Measurements from ENCODE around the gene HPGD.

HPGD gene

DNA sequence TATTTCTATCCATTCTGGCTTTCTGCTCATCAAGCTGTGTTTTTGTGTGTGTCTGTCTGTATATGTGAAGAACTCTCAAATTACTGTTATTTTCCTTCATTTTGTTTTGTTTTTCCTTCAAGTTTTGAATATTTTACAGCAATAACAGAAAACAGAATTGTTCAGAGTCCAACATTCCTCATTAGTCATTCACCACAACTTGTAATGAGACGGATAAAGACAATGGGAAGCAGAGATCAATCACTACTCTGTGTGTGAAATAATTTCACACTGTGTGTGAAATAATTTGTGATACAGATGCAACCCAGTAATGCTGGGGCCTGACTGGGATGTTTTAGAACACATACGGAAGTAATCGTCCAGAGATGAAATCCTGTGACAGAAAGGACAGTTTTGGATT lies 55.2 kb downstream of the HPGD start:
- Histone ChIP-seq H2AFZ (ENCODE audit: low read depth, low read length, severe bottlenecking) (no peak overlapping the region), H3K9ac (ENCODE audit: low read length) (no peak overlapping the region), H3K4me3 (ENCODE audit: insufficient read depth, low read length, poor library complexity, severe bottlenecking) (no peak overlapping the region), H3K27me3 (ENCODE audit: low read length) (no peaks in the 10 kb centered on the region), H3F3A (ENCODE audit: insufficient read depth) (no peaks in the 10 kb centered on the region), H3K9me3 (ENCODE audit: insufficient read depth, low read length) (no peaks in the 10 kb centered on the region), H3K9me2 (replicated peaks; ENCODE audit: insufficient read depth, low read length) (no peaks in the 10 kb centered on the region; the same call in 1 of the 2 replicates), H3K36me3 (ENCODE audit: low read length) (no peaks in the 10 kb centered on the region), H3K27ac (ENCODE audit: low read depth, low read length) (no peak overlapping the region), H3K79me2 (ENCODE audit: insufficient read depth, low read length) (no peaks in the 10 kb centered on the region), H4K20me1 (ENCODE audit: low read depth, low read length) (no peaks in the 10 kb centered on the region), H3K4me2 (ENCODE audit: low read depth, low read length, poor library complexity, severe bottlenecking) (no peak overlapping the region)
- no peak for TF ChIP-seq EZH2phosphoT487 (conservative IDR thresholded peaks at IDR 0.05; ENCODE audit: low read length)

DNA sequence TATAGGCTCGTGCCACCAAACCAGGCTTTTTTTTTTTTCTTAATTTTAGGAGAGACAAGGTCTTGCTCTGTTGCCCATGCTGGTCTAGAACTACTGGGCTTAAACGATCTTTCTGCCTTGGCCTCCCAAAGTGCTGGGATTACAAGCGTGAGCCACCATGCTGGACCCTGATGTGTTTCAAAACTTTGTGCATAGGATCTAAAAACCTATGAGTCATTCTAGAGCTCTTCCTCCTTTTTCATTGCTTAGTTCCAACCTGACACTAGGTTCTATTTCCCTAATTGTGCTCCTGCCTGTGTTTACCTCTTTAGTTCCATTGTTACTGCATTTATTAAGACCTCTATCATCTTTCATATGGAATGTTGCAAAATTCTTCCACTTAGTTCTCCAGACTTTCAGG lies 57.3 kb downstream of the HPGD start:
- H2AFZ ChIP-seq (ENCODE audit: low read depth, low read length, severe bottlenecking): no peak overlapping the region
- H4K20me1 ChIP-seq (ENCODE audit: low read depth, low read length): no peaks in the 10 kb centered on the region
- no peaks in the 10 kb centered on the region for H3K9me3 ChIP-seq (ENCODE audit: insufficient read depth, low read length)
- H3K79me2 ChIP-seq (ENCODE audit: insufficient read depth, low read length): no peaks in the 10 kb centered on the region
- H3K27ac ChIP-seq (ENCODE audit: low read depth, low read length): no peak overlapping the region
- no peaks in the 10 kb centered on the region for H3K36me3 ChIP-seq (ENCODE audit: low read length)
- no peaks in the 10 kb centered on the region for H3K27me3 ChIP-seq (ENCODE audit: low read length)
- no peak for TF ChIP-seq CTCF (IDR thresholded peaks at IDR 0.05; ENCODE audit: insufficient read depth, low read length, poor library complexity, severe bottlenecking)
- no peaks in the 10 kb centered on the region; the same call in 1 of the 2 replicates for H3K9me2 ChIP-seq (replicated peaks; ENCODE audit: insufficient read depth, low read length)
- no peaks in the 10 kb centered on the region for H3F3A ChIP-seq (ENCODE audit: insufficient read depth)
- no peak overlapping the region for H3K4me3 ChIP-seq (ENCODE audit: insufficient read depth, low read length, poor library complexity, severe bottlenecking)
- no peak overlapping the region for H3K9ac ChIP-seq (ENCODE audit: low read length)
- H3K4me2 ChIP-seq (ENCODE audit: low read depth, low read length, poor library complexity, severe bottlenecking): no peak overlapping the region

- Histone ChIP-seq H3K36me3 (ENCODE audit: low read length) (no peaks in the 10 kb centered on the region), H2AFZ (ENCODE audit: low read depth, low read length, severe bottlenecking) (no peak overlapping the region), H3K79me2 (ENCODE audit: insufficient read depth, low read length) (no peaks in the 10 kb centered on the region), H4K20me1 (ENCODE audit: low read depth, low read length) (no peaks in the 10 kb centered on the region), H3K9me2 (replicated peaks; ENCODE audit: insufficient read depth, low read length) (no peaks in the 10 kb centered on the region; the same call in 1 of the 2 replicates), H3K27me3 (ENCODE audit: low read length) (no peaks in the 10 kb centered on the region), H3F3A (ENCODE audit: insufficient read depth) (no peaks in the 10 kb centered on the region), H3K27ac (ENCODE audit: low read depth, low read length) (no peak overlapping the region), H3K4me3 (ENCODE audit: insufficient read depth, low read length, poor library complexity, severe bottlenecking) (no peak overlapping the region), H3K9ac (ENCODE audit: low read length) (no peak overlapping the region), H3K4me2 (ENCODE audit: low read depth, low read length, poor library complexity, severe bottlenecking) (no peak overlapping the region), H3K9me3 (ENCODE audit: insufficient read depth, low read length) (no peaks in the 10 kb centered on the region)
- TF ChIP-seq CTCF (IDR thresholded peaks at IDR 0.05; ENCODE audit: insufficient read depth, low read length, poor library complexity, severe bottlenecking): no peak
- no peak for TF ChIP-seq EZH2phosphoT487 (conservative IDR thresholded peaks at IDR 0.05; ENCODE audit: low read length)
Observed at GRCh38 chr4:174461466-174462106, 60.7 kb downstream of the HPGD start.

DNA sequence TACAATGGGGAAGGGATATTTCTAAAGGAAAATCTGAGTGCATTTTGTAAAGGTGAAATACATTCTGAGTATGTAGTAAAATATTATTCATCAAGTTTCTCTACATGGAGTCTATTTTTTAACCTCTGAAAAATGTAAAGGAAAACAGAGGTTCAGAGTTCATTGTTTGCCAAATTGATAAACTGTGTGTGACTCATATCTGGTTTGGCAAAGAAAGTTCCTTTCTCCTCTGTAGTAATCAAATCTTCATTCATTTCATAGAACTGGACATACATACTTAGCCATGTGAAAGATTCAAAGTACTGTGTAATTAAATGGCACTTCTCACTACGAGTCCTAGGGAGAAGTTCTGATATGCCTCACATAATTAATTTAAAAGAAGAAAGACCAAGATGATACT lies 61.6 kb downstream of the HPGD start:
- TF ChIP-seq EZH2phosphoT487 (conservative IDR thresholded peaks at IDR 0.05; ENCODE audit: low read length): no peak
- no peak for TF ChIP-seq CTCF (IDR thresholded peaks at IDR 0.05; ENCODE audit: insufficient read depth, low read length, poor library complexity, severe bottlenecking)
- Histone ChIP-seq H3K27me3 (ENCODE audit: low read length) (no peaks in the 10 kb centered on the region), H3K9me3 (ENCODE audit: insufficient read depth, low read length) (no peaks in the 10 kb centered on the region), H3F3A (ENCODE audit: insufficient read depth) (no peaks in the 10 kb centered on the region), H3K79me2 (ENCODE audit: insufficient read depth, low read length) (no peaks in the 10 kb centered on the region), H3K36me3 (ENCODE audit: low read length) (no peaks in the 10 kb centered on the region), H3K4me2 (ENCODE audit: low read depth, low read length, poor library complexity, severe bottlenecking) (no peak overlapping the region), H3K9me2 (replicated peaks; ENCODE audit: insufficient read depth, low read length) (no peaks in the 10 kb centered on the region; the same call in 1 of the 2 replicates), H3K9ac (ENCODE audit: low read length) (no peak overlapping the region), H4K20me1 (ENCODE audit: low read depth, low read length) (no peaks in the 10 kb centered on the region), H3K27ac (ENCODE audit: low read depth, low read length) (no peak overlapping the region), H2AFZ (ENCODE audit: low read depth, low read length, severe bottlenecking) (no peak overlapping the region), H3K4me3 (ENCODE audit: insufficient read depth, low read length, poor library complexity, severe bottlenecking) (no peak overlapping the region)

Measured in SU-DHL-6 (cell line).